Measurements from ENCODE around the gene GALNT11.

GALNT11 gene

GRCh38 chr7:151982806-151983205, 42.7 kb upstream of the GALNT11 start:
- no peaks in the 10 kb centered on the region for H4K20me1 ChIP-seq (ENCODE audit: insufficient read depth, low read length)
- H3K27me3 ChIP-seq (ENCODE audit: insufficient read depth, low read length, poor library complexity): peaks cover 9% of the 10 kb centered on the region
- H3K9ac ChIP-seq (ENCODE audit: low read depth, low read length): no peak overlapping the region
- ATAC-seq (ENCODE audit: insufficient read depth, low read depth) (no peak), DNase-seq (no peak)
- no peak overlapping the region for H3K4me2 ChIP-seq (ENCODE audit: insufficient read depth, low read length)
- no peak overlapping the region for H3K4me3 ChIP-seq (ENCODE audit: low read depth in 1 of 2, low read length in 2 of 2)
- TF ChIP-seq EZH2 (IDR thresholded peaks at IDR 0.05; ENCODE audit: borderline replicate concordance, low read depth, low read length, severe bottlenecking): no peak
- TF ChIP-seq CTCF (IDR thresholded peaks at IDR 0.05; ENCODE audit: borderline replicate concordance, extremely low read depth, low read length, poor library complexity, severe bottlenecking): no peak
- no peaks in the 10 kb centered on the region for H3K4me1 ChIP-seq (ENCODE audit: insufficient read depth, low read length)
- H3K79me2 ChIP-seq (ENCODE audit: insufficient read depth, low read length): no peaks in the 10 kb centered on the region
- H3K27ac ChIP-seq (ENCODE audit: low read length): no peak overlapping the region
- no peaks in the 10 kb centered on the region for H3K36me3 ChIP-seq (ENCODE audit: insufficient read depth, low read length)
- no peaks in the 10 kb centered on the region for H3K9me3 ChIP-seq (ENCODE audit: insufficient read depth, low read length, severe bottlenecking)
- H2AFZ ChIP-seq (ENCODE audit: low read depth, low read length): no peak overlapping the region

- ATAC-seq (ENCODE audit: insufficient read depth, low read depth): no peak
- DNase-seq: no peak
- TF ChIP-seq CTCF (IDR thresholded peaks at IDR 0.05; ENCODE audit: borderline replicate concordance, extremely low read depth, low read length, poor library complexity, severe bottlenecking) (no peak), EZH2 (IDR thresholded peaks at IDR 0.05; ENCODE audit: borderline replicate concordance, low read depth, low read length, severe bottlenecking) (no peak)
These were observed 40.9 kb upstream of the GALNT11 start for GRCh38 chr7:151984612-151985011.

GRCh38 chr7:151987748-151988529, 37.5 kb upstream of the GALNT11 start:
- peaks cover 12% of the 10 kb centered on the region for H3K27me3 ChIP-seq (ENCODE audit: insufficient read depth, low read length, poor library complexity)
- no peak overlapping the region for H2AFZ ChIP-seq (ENCODE audit: low read depth, low read length)
- ATAC-seq (ENCODE audit: insufficient read depth, low read depth) (no peak), DNase-seq (no peak)
- no peak overlapping the region for H3K9ac ChIP-seq (ENCODE audit: low read depth, low read length)
- TF ChIP-seq EZH2 (IDR thresholded peaks at IDR 0.05; ENCODE audit: borderline replicate concordance, low read depth, low read length, severe bottlenecking): no peak
- no peaks in the 10 kb centered on the region for H3K9me3 ChIP-seq (ENCODE audit: insufficient read depth, low read length, severe bottlenecking)
- H3K27ac ChIP-seq (ENCODE audit: low read length): no peak overlapping the region
- H3K79me2 ChIP-seq (ENCODE audit: insufficient read depth, low read length): no peaks in the 10 kb centered on the region
- no peak overlapping the region for H3K4me2 ChIP-seq (ENCODE audit: insufficient read depth, low read length)
- no peaks in the 10 kb centered on the region for H3K36me3 ChIP-seq (ENCODE audit: insufficient read depth, low read length)
- H3K4me3 ChIP-seq (ENCODE audit: low read depth in 1 of 2, low read length in 2 of 2): no peak overlapping the region
- no peaks in the 10 kb centered on the region for H4K20me1 ChIP-seq (ENCODE audit: insufficient read depth, low read length)
- H3K4me1 ChIP-seq (ENCODE audit: insufficient read depth, low read length): no peaks in the 10 kb centered on the region

More at GRCh38 chr7:151984612-151985011, 40.9 kb upstream of the GALNT11 start:
- Histone ChIP-seq H3K4me1 (ENCODE audit: insufficient read depth, low read length) (no peaks in the 10 kb centered on the region), H3K27ac (ENCODE audit: low read length) (no peak overlapping the region), H3K27me3 (ENCODE audit: insufficient read depth, low read length, poor library complexity) (peaks cover 6% of the 10 kb centered on the region), H3K9ac (ENCODE audit: low read depth, low read length) (no peak overlapping the region), H3K79me2 (ENCODE audit: insufficient read depth, low read length) (no peaks in the 10 kb centered on the region), H2AFZ (ENCODE audit: low read depth, low read length) (no peak overlapping the region), H3K4me3 (ENCODE audit: low read depth in 1 of 2, low read length in 2 of 2) (no peak overlapping the region), H4K20me1 (ENCODE audit: insufficient read depth, low read length) (no peaks in the 10 kb centered on the region), H3K36me3 (ENCODE audit: insufficient read depth, low read length) (no peaks in the 10 kb centered on the region), H3K9me3 (ENCODE audit: insufficient read depth, low read length, severe bottlenecking) (no peaks in the 10 kb centered on the region), H3K4me2 (ENCODE audit: insufficient read depth, low read length) (no peak overlapping the region)

- peaks cover 13% of the 10 kb centered on the region for H3K27me3 ChIP-seq (ENCODE audit: insufficient read depth, low read length, poor library complexity)
- no peak overlapping the region for H2AFZ ChIP-seq (ENCODE audit: low read depth, low read length)
- no peaks in the 10 kb centered on the region for H3K36me3 ChIP-seq (ENCODE audit: insufficient read depth, low read length)
- H3K27ac ChIP-seq (ENCODE audit: low read length): no peak overlapping the region
- ATAC-seq (ENCODE audit: insufficient read depth, low read depth) (peak; percentile 58; the same call in 2 of the 3 replicates), DNase-seq (peak; percentile 11)
- TF ChIP-seq CTCF (IDR thresholded peaks at IDR 0.05; ENCODE audit: borderline replicate concordance, extremely low read depth, low read length, poor library complexity, severe bottlenecking) (peak; percentile 13), EZH2 (IDR thresholded peaks at IDR 0.05; ENCODE audit: borderline replicate concordance, low read depth, low read length, severe bottlenecking) (no peak)
- H3K4me2 ChIP-seq (ENCODE audit: insufficient read depth, low read length): no peak overlapping the region
- no peaks in the 10 kb centered on the region for H4K20me1 ChIP-seq (ENCODE audit: insufficient read depth, low read length)
- no peaks in the 10 kb centered on the region for H3K4me1 ChIP-seq (ENCODE audit: insufficient read depth, low read length)
- H3K9me3 ChIP-seq (ENCODE audit: insufficient read depth, low read length, severe bottlenecking): no peaks in the 10 kb centered on the region
- no peaks in the 10 kb centered on the region for H3K79me2 ChIP-seq (ENCODE audit: insufficient read depth, low read length)
- H3K4me3 ChIP-seq (ENCODE audit: low read depth in 1 of 2, low read length in 2 of 2): no peak overlapping the region
- H3K9ac ChIP-seq (ENCODE audit: low read depth, low read length): no peak overlapping the region
These were observed 33.1 kb upstream of the GALNT11 start for GRCh38 chr7:151992375-151992774.

Measured in DND-41 (cell line).